ENCODE data around the gene PRRC2B.

DNA sequence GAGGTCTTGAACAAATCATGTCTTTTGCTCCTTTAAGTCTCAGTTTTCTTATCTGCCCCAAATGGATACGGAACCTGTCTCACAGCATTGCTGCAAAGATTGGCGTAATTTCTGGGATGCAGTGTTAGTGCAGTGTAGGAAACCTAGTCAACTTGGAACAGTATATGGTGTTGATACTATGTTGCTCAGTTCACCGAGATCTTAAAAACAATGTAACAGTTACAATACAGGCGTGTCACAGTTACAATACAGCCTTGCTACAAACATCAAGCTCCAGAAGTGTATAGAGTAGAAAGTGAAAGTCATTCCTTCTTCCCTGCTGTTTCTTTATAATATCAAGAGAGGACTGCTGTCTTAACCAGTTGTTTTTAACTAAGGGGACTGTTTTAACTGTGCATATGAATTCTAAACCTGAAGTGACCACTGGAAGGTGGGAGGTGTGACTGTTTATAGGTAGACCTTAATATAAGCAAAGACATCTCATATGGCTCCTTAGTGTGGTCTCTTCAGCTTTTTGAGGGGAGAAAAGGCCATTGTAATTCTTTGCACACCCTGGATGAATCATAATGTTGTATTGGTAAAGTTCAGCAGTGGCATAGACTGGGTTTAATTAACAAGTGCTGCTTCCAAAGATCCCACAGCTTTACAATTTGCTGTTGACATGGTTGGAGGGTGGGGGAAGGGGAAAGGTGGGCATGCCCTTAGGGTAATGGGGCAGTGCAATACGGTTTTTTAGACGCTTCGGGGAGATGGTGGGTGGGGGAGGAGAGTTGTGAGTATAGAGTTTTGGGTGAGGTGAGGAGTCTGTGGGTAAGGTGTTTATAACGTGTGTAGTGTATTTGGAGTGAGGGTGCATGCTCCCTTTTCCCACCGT is 12.9 kb downstream of the PRRC2B start:
- no peak for TF ChIP-seq POLR2A (IDR thresholded peaks at IDR 0.05)
- TF ChIP-seq CTCF (IDR thresholded peaks at IDR 0.05) = no peak

Measured in testis (tissue), 2 donors.